Adrenal gland (tissue), 12 donors: ENCODE data around the gene ZRSR2. TPM values are rescaled to one million over a fixed set of nuclear protein-coding genes. Genes with fewer than 3 reads are reported as not detected.

Source experiments
- DNase-seq, 7 donors: peaks; one replicate each; pipeline ENCODE4 v3.0.0-alpha.2; 2019 to 2020
- H3K27ac ChIP-seq, 5 donors: fragments of 200-600 bp; sonication (generic) in 4 of 5; 1 replicate in 3 of 5; 2 replicates in 2 of 5; pipeline versions ENCODE4 v1.5.1 to v1.8.0; 2016 to 2020; ENCODE audit warnings: mild to moderate bottlenecking in 1 of 5
- H3K27me3 ChIP-seq: fragments of 200-600 bp; 2 replicates; pipeline ENCODE4 v1.8.0; 2021
- H3K36me3 ChIP-seq, 2 donors: fragments of 200-600 bp; replicated peaks in 1 of 2; 1 replicate in 1 of 2; 2 replicates in 1 of 2; pipeline versions ENCODE4 v1.5.1 to v1.8.0; 2018 to 2022
- H3K4me1 ChIP-seq, 2 donors: fragments of 200-600 bp; replicated peaks in 1 of 2; 1 replicate in 1 of 2; 2 replicates in 1 of 2; pipeline versions ENCODE4 v1.5.1 to v1.8.0; 2018 to 2021
- H3K4me3 ChIP-seq, 4 donors: fragments of 200-600 bp; sonication (generic) in 3 of 4; one replicate each; pipeline ENCODE4 v1.5.1; 2016 to 2018
- H3K9me3 ChIP-seq, 3 donors: fragments of 200-600 bp; sonication (generic) in 1 of 3; replicated peaks in 1 of 3; 1 replicate in 2 of 3; 2 replicates in 1 of 3; pipeline versions ENCODE4 v1.5.1 to v1.8.0; 2016 to 2021
- CTCF ChIP-seq, 6 experiments: fragments of 450-650 bp in 4 of 6; fragments of 200-600 bp in 2 of 6; sonication (generic) in 1 of 6; IDR thresholded peaks; 1 replicate in 5 of 6; 2 replicates in 1 of 6; pipeline versions ENCODE4 v1.5.1 to v1.8.0; 2016 to 2021; ENCODE audit warnings: antibody characterized with exemption in 6 of 6, mild to moderate bottlenecking in 2 of 6, moderate library complexity in 1 of 6
- POLR2A ChIP-seq, 2 donors: fragments of 450-650 bp; IDR thresholded peaks; one replicate each; pipeline ENCODE4 v1.6.1; 2017; ENCODE audit warnings: antibody characterized with exemption in 2 of 2, mild to moderate bottlenecking in 2 of 2, moderate library complexity in 1 of 2
- WGBS, 4 donors: extraction: QIAGEN DNeasy Blood & Tissue Kit in 2 of 4; methylation state at CpG; one replicate each; pipeline versions ENCODE4 v1.1.5 to v1.1.7; 2013 to 2017; 5-methylcytosine and 5-hydroxymethylcytosine counted together
- intact Hi-C, 2 donors: fragments of 100-400 bp; cut with DNase I; formaldehyde crosslinking; loops; one replicate each; pipeline versions ENCODE4 v1.14.1 to v1.15.0; 2022 to 2023
- polyA plus RNA-seq, 3 donors: library from polyadenylated mRNA; stranded (reverse); fragments of 200-250 nt in 2 of 3; fragments of 350-450 nt in 1 of 3; fragmentation: Illumina TruSeq in 1 of 3; extraction: RNeasy Lipid Tissue Mini Kit (QIAGEN cat#74804) in 1 of 3; gene quantifications; one replicate each; pipeline ENCODE4 v1.2.3, GENCODE V29; 2013 to 2014
- total RNA-seq, 9 donors: library from RNA; depleted of rRNA in 4 of 9; stranded (reverse); fragments of >200 nt in 4 of 9; fragments of 120-200 nt in 1 of 9; fragmentation: NEBNext Ultra II Directional in 1 of 9; extraction: Animal tissue kit (Norgen Biotek cat#: 25700) in 1 of 9; gene quantifications; one replicate each; pipeline versions ENCODE4 v1.1.0 to v1.2.4, GENCODE V29; 2013 to 2023
- donor health status: healthy with polysubstance abuse.
- donor health status: Bipolar disorder and iron deficiency.
- donor health status: DM: yes; HTN: yes; CAD: no.
- donor health status: DM: no; HTN: no; CAD: no.
- donor health status: DM: no; HTN: no; CAD: no.
- donor health status: DM: yes; HTN: yes; CAD: no.

Gene ZRSR2
- total and polyA plus RNA-seq, 12 donors = 2.9 to 49.1 (median 9.1) TPM; not detected in 1

- TF ChIP-seq POLR2A (IDR thresholded peaks at IDR 0.05) (no peak), CTCF (IDR thresholded peaks at IDR 0.05) (no peak)
- Histone ChIP-seq H3K9me3 (no peaks in the 10 kb centered on the region), H3K36me3 (no peaks in the 10 kb centered on the region), H3K4me1 (peaks cover 0 to 6% of the 10 kb centered on the region in 2 donors), H3K4me3 (no peak overlapping the region), H3K27ac (no peak overlapping the region), H3K27me3 (peaks cover 12% of the 10 kb centered on the region)
- intact Hi-C loops = no loop called here
- 71 to 83% (median 79%) methylated on average over 3 of the region's 3 CpGs for WGBS, 4 donors
- DNase-seq = no peak
Measured at GRCh38 chrX:15860921-15861320, 70.6 kb downstream of the ZRSR2 start.

- H3K27me3 ChIP-seq = peaks cover 19% of the 10 kb centered on the region
- no peaks in the 10 kb centered on the region for H3K4me1 ChIP-seq
- H3K36me3 ChIP-seq = no peaks in the 10 kb centered on the region
- 70 to 100% (median 70%) methylated on average over 1 to 3 of the region's 3 CpGs for WGBS, 4 donors
- H3K4me3 ChIP-seq = no peak overlapping the region
- no peak for DNase-seq
- intact Hi-C loops = no loop called here
- H3K27ac ChIP-seq = no peak overlapping the region
- TF ChIP-seq POLR2A (IDR thresholded peaks at IDR 0.05) = no peak
- no peak for TF ChIP-seq CTCF (IDR thresholded peaks at IDR 0.05)
- no peaks in the 10 kb centered on the region for H3K9me3 ChIP-seq
Measured at GRCh38 chrX:15864023-15864422, 73.7 kb downstream of the ZRSR2 start.

GRCh38 chrX:15864629-15865028, 74.3 kb downstream of the ZRSR2 start:
- Histone ChIP-seq H3K4me3 (no peak overlapping the region), H3K4me1 (no peaks in the 10 kb centered on the region), H3K27me3 (peaks cover 20% of the 10 kb centered on the region), H3K36me3 (no peaks in the 10 kb centered on the region), H3K9me3 (no peaks in the 10 kb centered on the region), H3K27ac (no peak overlapping the region)
- no peak for DNase-seq
- TF ChIP-seq POLR2A (IDR thresholded peaks at IDR 0.05) (no peak), CTCF (IDR thresholded peaks at IDR 0.05) (no peak)
- intact Hi-C loops = no loop called here

GRCh38 chrX:15866147-15866546, 75.9 kb downstream of the ZRSR2 start:
- H3K9me3 ChIP-seq = no peaks in the 10 kb centered on the region
- 64 to 85% (median 79%) methylated on average over 3 of the region's 3 CpGs for WGBS, 4 donors
- no peak for TF ChIP-seq CTCF (IDR thresholded peaks at IDR 0.05)
- TF ChIP-seq POLR2A (IDR thresholded peaks at IDR 0.05) = no peak
- no peak overlapping the region for H3K27ac ChIP-seq
- intact Hi-C loops = no loop called here
- H3K4me1 ChIP-seq = no peaks in the 10 kb centered on the region
- H3K4me3 ChIP-seq = no peak overlapping the region
- H3K27me3 ChIP-seq = peaks cover 22% of the 10 kb centered on the region
- no peak for DNase-seq
- no peaks in the 10 kb centered on the region for H3K36me3 ChIP-seq
